SH-SY5Y (cell line): ENCODE data around the gene CKAP5.

ENCODE experiments used
- GATA2 ChIP-seq: IDR thresholded peaks from 2 replicates; pipeline ENCODE4 v1.6.1; 2011; ENCODE audit warnings: mild to moderate bottlenecking, low read depth, low read length
- GATA3 ChIP-seq: IDR thresholded peaks from 2 replicates; pipeline ENCODE4 v1.6.1; 2011; ENCODE audit warnings: low read depth, mild to moderate bottlenecking, low read length, moderate library complexity

DNA sequence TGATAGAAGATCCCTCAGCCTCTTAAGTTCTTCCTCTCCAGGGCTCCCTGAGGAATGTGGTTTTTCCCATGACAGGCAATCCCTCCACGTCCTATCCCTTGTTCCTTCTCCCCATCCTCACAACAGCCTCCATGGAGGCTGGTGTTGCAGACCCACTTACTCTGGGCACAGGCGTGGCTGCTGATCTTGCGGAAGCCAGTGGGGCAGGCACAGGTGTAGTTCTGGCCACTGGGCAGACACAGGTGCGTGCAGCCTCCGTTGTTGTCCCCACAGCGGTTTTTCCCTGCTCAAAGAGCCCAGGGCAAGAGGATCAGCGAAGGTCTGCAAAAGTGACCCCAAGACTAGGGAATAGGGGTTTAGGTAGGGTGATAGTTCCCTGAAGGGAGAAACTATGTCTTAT lies 43.2 kb upstream of the CKAP5 start:
- TF ChIP-seq GATA2 (no peak), GATA3 (no peak)
